22Rv1 (cell line): ENCODE data around the gene MYOCD.

Source experiments
- ZFX ChIP-seq: fragments of 450-650 bp; IDR thresholded peaks from 2 replicates; pipeline ENCODE4 v1.6.1; 2017; ENCODE audit warnings: antibody characterized with exemption, borderline replicate concordance
- TF ChIP-seq, protein P1 (sequence below): fragments of 450-650 bp; IDR thresholded peaks from 2 replicates; pipeline ENCODE4 v1.5.1; 2017; ENCODE audit warnings: mild to moderate bottlenecking

DNA sequence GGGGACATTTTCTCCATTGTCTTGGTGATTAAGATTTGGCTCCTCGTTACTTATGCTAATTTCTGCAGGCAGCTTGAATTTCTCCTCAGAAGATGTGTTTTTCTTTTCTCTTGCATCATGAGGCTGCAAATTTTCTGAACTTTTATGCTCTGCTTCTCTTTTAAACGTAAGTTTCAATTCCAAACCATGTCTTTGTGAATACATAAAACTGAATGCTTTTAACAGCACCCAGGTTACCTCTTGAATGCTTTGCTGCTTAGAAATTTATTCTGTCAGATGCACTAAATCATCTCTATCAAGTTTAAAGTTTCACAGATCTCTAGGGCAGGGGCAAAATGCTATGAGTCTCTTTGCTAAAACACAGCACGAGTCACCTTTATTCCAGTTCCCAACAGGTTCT lies 143.0 kb downstream of the MYOCD start:
- TF ChIP-seq ZFX: no peak
- TF ChIP-seq, protein P1, sequence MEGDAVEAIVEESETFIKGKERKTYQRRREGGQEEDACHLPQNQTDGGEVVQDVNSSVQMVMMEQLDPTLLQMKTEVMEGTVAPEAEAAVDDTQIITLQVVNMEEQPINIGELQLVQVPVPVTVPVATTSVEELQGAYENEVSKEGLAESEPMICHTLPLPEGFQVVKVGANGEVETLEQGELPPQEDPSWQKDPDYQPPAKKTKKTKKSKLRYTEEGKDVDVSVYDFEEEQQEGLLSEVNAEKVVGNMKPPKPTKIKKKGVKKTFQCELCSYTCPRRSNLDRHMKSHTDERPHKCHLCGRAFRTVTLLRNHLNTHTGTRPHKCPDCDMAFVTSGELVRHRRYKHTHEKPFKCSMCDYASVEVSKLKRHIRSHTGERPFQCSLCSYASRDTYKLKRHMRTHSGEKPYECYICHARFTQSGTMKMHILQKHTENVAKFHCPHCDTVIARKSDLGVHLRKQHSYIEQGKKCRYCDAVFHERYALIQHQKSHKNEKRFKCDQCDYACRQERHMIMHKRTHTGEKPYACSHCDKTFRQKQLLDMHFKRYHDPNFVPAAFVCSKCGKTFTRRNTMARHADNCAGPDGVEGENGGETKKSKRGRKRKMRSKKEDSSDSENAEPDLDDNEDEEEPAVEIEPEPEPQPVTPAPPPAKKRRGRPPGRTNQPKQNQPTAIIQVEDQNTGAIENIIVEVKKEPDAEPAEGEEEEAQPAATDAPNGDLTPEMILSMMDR: no peak
